CD14-positive monocyte (primary cell): Measurements from ENCODE around the gene MAN1C1. TPM values are rescaled to one million over a fixed set of nuclear protein-coding genes. Genes with fewer than 3 reads are reported as not detected.

Experiments
- DNase-seq, 3 donors: peaks; one replicate each; pipeline ENCODE4 v3.0.0-alpha.2; 2011 to 2022
- H2AFZ ChIP-seq: 2 replicates; pipeline ENCODE4 v1.6.0; 2012; ENCODE audit warnings: mild to moderate bottlenecking, low read depth, low read length, inconsistent platforms; ENCODE audit not compliant: insufficient read depth, poor library complexity, severe bottlenecking
- H3K27ac ChIP-seq, 2 donors: 1 replicate in 1 of 2; 2 replicates in 1 of 2; pipeline ENCODE4 v1.5.1; 2012 to 2013; ENCODE audit warnings: low read length in 2 of 2, control low read depth in 1 of 2, inconsistent platforms in 1 of 2, low read depth in 1 of 2, mild to moderate bottlenecking in 1 of 2
- H3K27me3 ChIP-seq, 2 donors: one replicate each; pipeline versions ENCODE4 v1.6.0 to v1.6.1; 2011 to 2013; ENCODE audit warnings: low read length in 2 of 2; ENCODE audit not compliant: control insufficient read depth in 2 of 2, insufficient read depth in 2 of 2
- H3K36me3 ChIP-seq, 2 donors: replicated peaks in 1 of 2; 1 replicate in 1 of 2; 2 replicates in 1 of 2; pipeline versions ENCODE4 v1.5.1 to v1.6.1; 2012 to 2013; ENCODE audit warnings: low read length in 2 of 2, control low read depth in 1 of 2, inconsistent platforms in 1 of 2, mild to moderate bottlenecking in 1 of 2; ENCODE audit not compliant: insufficient read depth in 2 of 2, control insufficient read depth in 1 of 2
- H3K4me1 ChIP-seq, 2 donors: 1 replicate in 1 of 2; 2 replicates in 1 of 2; pipeline versions ENCODE4 v1.5.1 to v1.6.1; 2012 to 2013; ENCODE audit warnings: low read length in 2 of 2, control low read depth in 1 of 2, inconsistent platforms in 1 of 2, mild to moderate bottlenecking in 1 of 2, moderate library complexity in 1 of 2; ENCODE audit not compliant: insufficient read depth in 2 of 2, control insufficient read depth in 1 of 2
- H3K4me2 ChIP-seq: replicated peaks from 2 replicates; pipeline ENCODE3; 2012; ENCODE audit warnings: low read length, moderate library complexity, mild to moderate bottlenecking; ENCODE audit not compliant: poor library complexity, severe bottlenecking; ENCODE audit errors: extremely low read depth
- H3K4me3 ChIP-seq, 3 experiments: fragments of 200-600 bp in 1 of 3; sonication (generic) in 1 of 3; replicated peaks in 1 of 3; 1 replicate in 2 of 3; 2 replicates in 1 of 3; pipeline ENCODE4 v1.5.1; 2011 to 2013; ENCODE audit warnings: low read length in 3 of 3, mild to moderate bottlenecking in 3 of 3, control low read depth in 2 of 3, low read depth in 2 of 3, inconsistent platforms in 1 of 3, moderate library complexity in 1 of 3
- H3K79me2 ChIP-seq: 2 replicates; pipeline ENCODE4 v1.6.0; 2012; ENCODE audit warnings: mild to moderate bottlenecking, control low read depth, inconsistent platforms, low read length, moderate library complexity; ENCODE audit not compliant: insufficient read depth
- H3K9ac ChIP-seq: 2 replicates; pipeline ENCODE4 v1.6.0; 2017; ENCODE audit warnings: low read length, mild to moderate bottlenecking; ENCODE audit not compliant: insufficient read depth, poor library complexity, severe bottlenecking
- H3K9me3 ChIP-seq, 2 donors: replicated peaks in 1 of 2; 1 replicate in 1 of 2; 2 replicates in 1 of 2; pipeline versions ENCODE4 v1.5.1 to v1.6.1; 2012 to 2013; ENCODE audit warnings: low read length in 2 of 2, control low read depth in 1 of 2; ENCODE audit not compliant: control insufficient read depth in 1 of 2, insufficient read depth in 1 of 2
- H4K20me1 ChIP-seq: 2 replicates; pipeline ENCODE4 v1.6.0; 2012; ENCODE audit warnings: mild to moderate bottlenecking, low read length, control low read depth, moderate library complexity; ENCODE audit not compliant: insufficient read depth
- H3K27ac Mint-ChIP-seq, 7 donors: one replicate each; pipeline ENCODE4 v1.8.0; 2020; ENCODE audit warnings: mild to moderate bottlenecking in 7 of 7, mixed read lengths in 7 of 7, moderate library complexity in 6 of 7, inconsistent platforms in 2 of 7
- H3K27me3 Mint-ChIP-seq, 3 donors: one replicate each; pipeline ENCODE4 v1.8.0; 2021 to 2022; ENCODE audit warnings: low read depth in 3 of 3, mild to moderate bottlenecking in 3 of 3, mixed read lengths in 3 of 3, moderate library complexity in 3 of 3, inconsistent platforms in 1 of 3
- H3K36me3 Mint-ChIP-seq, 2 donors: one replicate each; pipeline ENCODE4 v1.8.0; 2020; ENCODE audit warnings: mixed read lengths in 2 of 2, inconsistent platforms in 1 of 2, mild to moderate bottlenecking in 1 of 2
- H3K4me1 Mint-ChIP-seq: one replicate; pipeline ENCODE4 v1.8.0; 2020; ENCODE audit warnings: mild to moderate bottlenecking, mixed read lengths
- H3K4me3 Mint-ChIP-seq, 2 donors: one replicate each; pipeline ENCODE4 v1.8.0; 2020; ENCODE audit warnings: mild to moderate bottlenecking in 2 of 2, mixed read lengths in 2 of 2, moderate library complexity in 1 of 2
- H3K9me3 Mint-ChIP-seq, 7 donors: one replicate each; pipeline ENCODE4 v1.8.0; 2020 to 2022; ENCODE audit warnings: mixed read lengths in 7 of 7, mild to moderate bottlenecking in 6 of 7, moderate library complexity in 6 of 7, inconsistent platforms in 2 of 7
- WGBS: methylation state at CpG from one replicate; pipeline ENCODE4 v1.1.5; 2013; ENCODE audit warnings: missing lambda C conversion rate; ENCODE audit not compliant: insufficient coverage; 5-methylcytosine and 5-hydroxymethylcytosine counted together
- intact Hi-C, 2 donors: fragments of 100-400 bp; cut with micrococcal nuclease; formaldehyde crosslinking; loops; one replicate each; pipeline versions ENCODE4 v1.15.0 to v1.15.1; 2023
- polyA plus RNA-seq, 3 donors: library from polyadenylated mRNA; depleted of rRNA in 1 of 3; unstranded in 2 of 3; stranded (reverse) in 1 of 3; fragments of 300-500 nt in 2 of 3; fragments of >200 nt in 1 of 3; fragmentation: Illumina TruSeq in 2 of 3; gene quantifications; 1 replicate in 2 of 3; 2 replicates in 1 of 3; pipeline ENCODE4 v1.2.3, GENCODE V29; 2012 to 2021
- TF ChIP-seq, protein P1 (sequence below): fragments of 200-600 bp; IDR thresholded peaks from one replicate; pipeline ENCODE4 v1.8.0; 2022; ENCODE audit warnings: antibody characterized with exemption, mild to moderate bottlenecking

MAN1C1 gene
- polyA plus RNA-seq, 3 donors: 1.2 to 7.2 (median 1.7) TPM

DNA sequence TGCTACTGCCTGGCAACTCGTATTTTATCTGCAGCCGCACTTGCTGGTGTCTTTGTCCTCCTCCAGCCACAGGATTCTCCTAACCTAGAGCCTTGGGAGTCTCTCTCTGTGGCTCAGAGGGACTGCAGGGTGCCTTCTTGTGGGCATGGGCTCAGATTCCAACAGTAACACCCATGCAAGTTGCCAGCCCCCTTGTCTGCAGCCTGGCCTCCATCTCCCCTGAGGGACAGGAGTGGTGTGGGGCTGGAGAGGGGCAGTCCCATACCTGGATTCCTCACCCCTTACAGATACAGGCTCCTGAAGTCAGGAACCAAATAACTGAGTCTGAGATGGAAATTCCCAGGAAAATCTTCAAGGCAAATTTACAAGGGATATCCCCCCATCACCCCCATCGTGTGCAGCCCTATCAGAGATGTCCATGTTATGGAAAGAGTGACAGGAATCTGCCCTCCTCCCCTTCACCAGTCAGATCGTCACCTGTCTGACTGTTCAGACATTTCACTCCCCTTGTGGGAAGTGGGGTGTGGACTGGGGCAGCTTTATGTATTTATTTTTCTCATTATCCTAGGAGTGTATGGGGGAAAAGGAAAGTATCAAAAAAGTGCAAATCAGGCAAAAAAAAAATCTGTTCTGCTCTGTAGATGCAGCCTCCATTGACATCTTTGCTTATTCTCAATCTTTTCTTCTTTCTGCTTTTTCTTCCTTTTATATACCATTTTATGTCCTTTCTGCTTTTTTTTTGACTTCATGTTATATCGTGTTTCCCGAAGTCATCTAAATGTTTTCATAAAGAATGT lies 70.8 kb downstream of the MAN1C1 start:
- no peaks in the 10 kb centered on the region for H3K4me1 Mint-ChIP-seq
- no peak overlapping the region for H3K27ac Mint-ChIP-seq
- H3K36me3 Mint-ChIP-seq: peaks cover 9 to 14% of the 10 kb centered on the region in 2 donors
- H3K9me3 Mint-ChIP-seq: no peaks in the 10 kb centered on the region
- Histone ChIP-seq H3K4me3 (no peak overlapping the region), H2AFZ (no peak overlapping the region), H3K36me3 (peaks cover 0 to 6% of the 10 kb centered on the region in 2 donors), H3K9me3 (no peaks in the 10 kb centered on the region), H3K27ac (no peak overlapping the region), H3K9ac (no peak overlapping the region), H4K20me1 (no peaks in the 10 kb centered on the region), H3K27me3 (no peaks in the 10 kb centered on the region), H3K4me1 (no peaks in the 10 kb centered on the region), H3K79me2 (no peaks in the 10 kb centered on the region), H3K4me2 (no peak overlapping the region)
- no peak overlapping the region for H3K4me3 Mint-ChIP-seq
- DNase-seq: no peak
- intact Hi-C loops: no loop called here
- TF ChIP-seq, protein P1, sequence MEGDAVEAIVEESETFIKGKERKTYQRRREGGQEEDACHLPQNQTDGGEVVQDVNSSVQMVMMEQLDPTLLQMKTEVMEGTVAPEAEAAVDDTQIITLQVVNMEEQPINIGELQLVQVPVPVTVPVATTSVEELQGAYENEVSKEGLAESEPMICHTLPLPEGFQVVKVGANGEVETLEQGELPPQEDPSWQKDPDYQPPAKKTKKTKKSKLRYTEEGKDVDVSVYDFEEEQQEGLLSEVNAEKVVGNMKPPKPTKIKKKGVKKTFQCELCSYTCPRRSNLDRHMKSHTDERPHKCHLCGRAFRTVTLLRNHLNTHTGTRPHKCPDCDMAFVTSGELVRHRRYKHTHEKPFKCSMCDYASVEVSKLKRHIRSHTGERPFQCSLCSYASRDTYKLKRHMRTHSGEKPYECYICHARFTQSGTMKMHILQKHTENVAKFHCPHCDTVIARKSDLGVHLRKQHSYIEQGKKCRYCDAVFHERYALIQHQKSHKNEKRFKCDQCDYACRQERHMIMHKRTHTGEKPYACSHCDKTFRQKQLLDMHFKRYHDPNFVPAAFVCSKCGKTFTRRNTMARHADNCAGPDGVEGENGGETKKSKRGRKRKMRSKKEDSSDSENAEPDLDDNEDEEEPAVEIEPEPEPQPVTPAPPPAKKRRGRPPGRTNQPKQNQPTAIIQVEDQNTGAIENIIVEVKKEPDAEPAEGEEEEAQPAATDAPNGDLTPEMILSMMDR: no peak
- WGBS: no CpG with 5 or more reads among the region's 6 CpGs
- peaks cover 0 to 4% (median 0%) of the 10 kb centered on the region in 3 donors for H3K27me3 Mint-ChIP-seq

DNA sequence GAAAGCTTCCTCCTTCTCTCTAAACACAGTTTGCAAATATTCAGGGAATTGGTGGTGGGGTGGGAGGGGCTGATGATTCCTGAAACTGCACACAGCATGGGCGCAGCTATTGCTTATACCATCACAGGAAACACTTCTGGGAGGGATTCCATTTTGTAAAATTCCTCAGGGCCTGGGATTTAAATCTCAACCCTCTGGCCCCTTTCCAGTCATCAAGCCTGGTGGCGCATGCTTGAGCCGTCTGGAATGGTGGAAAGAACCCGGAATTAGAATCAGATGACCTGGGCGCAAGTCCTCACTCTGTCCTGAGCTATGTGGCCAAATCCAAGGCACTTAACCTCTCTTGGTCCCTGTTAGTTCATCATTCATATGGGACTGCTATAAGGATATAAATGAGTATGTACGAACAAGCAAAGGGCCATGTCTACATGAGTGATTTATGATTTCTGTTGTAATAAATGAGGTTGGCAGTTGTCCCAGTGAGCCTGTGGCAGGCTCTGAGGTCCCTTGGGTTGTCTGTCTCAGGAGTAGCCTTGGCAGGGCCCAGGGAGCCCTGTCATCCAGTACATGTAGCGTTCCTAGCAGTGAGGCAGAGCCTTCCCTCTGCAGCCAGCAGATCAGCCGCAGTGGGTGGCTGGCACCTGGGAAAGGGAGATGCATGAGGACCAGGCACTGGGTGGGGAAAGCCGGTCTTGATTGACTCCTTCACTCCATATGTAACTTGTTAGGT lies 72.0 kb downstream of the MAN1C1 start:
- Histone ChIP-seq H2AFZ (no peak overlapping the region), H3K4me3 (no peak overlapping the region), H3K27me3 (no peaks in the 10 kb centered on the region), H3K4me1 (no peaks in the 10 kb centered on the region), H3K27ac (no peak overlapping the region), H3K9me3 (no peaks in the 10 kb centered on the region), H3K79me2 (no peaks in the 10 kb centered on the region), H3K9ac (no peak overlapping the region), H3K4me2 (no peak overlapping the region), H4K20me1 (no peaks in the 10 kb centered on the region), H3K36me3 (peaks cover 0 to 6% of the 10 kb centered on the region in 2 donors)
- intact Hi-C loops: no loop called here
- Mint-ChIP-seq H3K4me3 (no peak overlapping the region), H3K27me3 (peaks cover 0 to 2% (median 0%) of the 10 kb centered on the region in 3 donors), H3K27ac (no peak overlapping the region), H3K4me1 (no peaks in the 10 kb centered on the region), H3K36me3 (peaks cover 9 to 14% of the 10 kb centered on the region in 2 donors), H3K9me3 (no peaks in the 10 kb centered on the region)
- TF ChIP-seq, protein P1: no peak
- no peak for DNase-seq
- 85% methylated on average over 6 of the region's 9 CpGs for WGBS
